ENCODE data around the gene DNAI2. TPM values are rescaled to one million over a fixed set of nuclear protein-coding genes. Genes with fewer than 3 reads are reported as not detected.

DNAI2 gene
- total RNA-seq = not detected

GRCh38 chr17:74274060-74274708, at the start of gene DNAI2:
DNAI2 (plus strand) TSS chr17:74274234; CDS start chr17:74281818, 7,584 bp downstream.

GRCh38 chr17:74325743-74326379, 51.8 kb downstream of the DNAI2 start, which contains the start of gene KIF19:
KIF19 (plus strand) TSS chr17:74326226; CDS start chr17:74326350, 124 bp downstream.

GRCh38 chr17:74361230-74362068, 87.4 kb downstream of the DNAI2 start, which contains the start of gene BTBD17:
BTBD17 (minus strand) TSS chr17:74361868; CDS start chr17:74361819, 49 bp downstream.

Other genes starting within 250 kb of the DNAI2 start
- 1,000 to 10,000 TPM in 1 of 2 donors, 100 to 1,000 TPM in 1; 372 to 1,216 TPM for gene RPL38, start 70.6 kb upstream of the DNAI2 start, total RNA-seq
- 100 to 1,000 TPM in 1 of 2 donors, 10 to 100 TPM in 1; 96.7 to 125 TPM for gene TTYH2, start 60.7 kb upstream of the DNAI2 start, total RNA-seq
- not detected for gene KIF19, start 52.0 kb downstream of the DNAI2 start, total RNA-seq
- not detected for gene BTBD17, start 87.6 kb downstream of the DNAI2 start, total RNA-seq
- not detected for gene GPR142, start 93.3 kb downstream of the DNAI2 start, total RNA-seq
- 1 to 10 TPM in 1 of 2 donors, under 1 TPM in 1; under 0.01 to 3.3 TPM for gene GPRC5C, start 157.9 kb downstream of the DNAI2 start, total RNA-seq
- not detected for gene CD300A, start 192.4 kb downstream of the DNAI2 start, total RNA-seq